ENCODE measurements around the gene TTC31. TPM values are rescaled to one million over a fixed set of nuclear protein-coding genes. Genes with fewer than 3 reads are reported as not detected.

Gene TTC31
- total and polyA plus RNA-seq, 2 experiments from 2014 or later = 15.9 to 20.4 TPM

- no peak overlapping the region for H2AFZ ChIP-seq
- H3K9me2 ChIP-seq (ENCODE audit: insufficient read depth) = no peaks in the 10 kb centered on the region
- DNase-seq = no peak
- no peak overlapping the region for H3K4me2 ChIP-seq (ENCODE audit: unreplicated experiment)
- H3K27ac ChIP-seq = no peak overlapping the region
- peaks cover 26% of the 10 kb centered on the region for H3F3A ChIP-seq (ENCODE audit: insufficient read depth)
- no peaks in the 10 kb centered on the region for H3K27me3 ChIP-seq (replicated peaks; ENCODE audit: insufficient read depth)
- peaks cover 11% of the 10 kb centered on the region for H3K4me1 ChIP-seq (ENCODE audit: insufficient read depth)
- H3K9me3 ChIP-seq (ENCODE audit: low read depth) = no peaks in the 10 kb centered on the region
- H3K79me2 ChIP-seq (ENCODE audit: insufficient read depth) = no peaks in the 10 kb centered on the region
- H4K20me1 ChIP-seq (ENCODE audit: insufficient read depth) = no peaks in the 10 kb centered on the region
- TF ChIP-seq EZH2phosphoT487 (IDR thresholded peaks at IDR 0.05; ENCODE audit: insufficient read depth, low read depth) (no peak), EZH2 (IDR thresholded peaks at IDR 0.05; ENCODE audit: insufficient read depth, poor library complexity, severe bottlenecking) (no peak)
- H3K9ac ChIP-seq = no peak overlapping the region
- no peak overlapping the region for H3K4me3 ChIP-seq
- 84 to 87% methylated on average over 7 of the region's 7 CpGs for WGBS, 2 experiments (ENCODE audit: low coverage in 1 of 2, low lambda C conversion rate in 2 of 2, missing lambda C conversion rate in 2 of 2)
- in situ Hi-C loops (cut with MboI) = no loop called here
- no peaks in the 10 kb centered on the region for H3K36me3 ChIP-seq (ENCODE audit: low read depth)
Observed at GRCh38 chr2:74538881-74539339, 56.0 kb downstream of the TTC31 start.

DNA sequence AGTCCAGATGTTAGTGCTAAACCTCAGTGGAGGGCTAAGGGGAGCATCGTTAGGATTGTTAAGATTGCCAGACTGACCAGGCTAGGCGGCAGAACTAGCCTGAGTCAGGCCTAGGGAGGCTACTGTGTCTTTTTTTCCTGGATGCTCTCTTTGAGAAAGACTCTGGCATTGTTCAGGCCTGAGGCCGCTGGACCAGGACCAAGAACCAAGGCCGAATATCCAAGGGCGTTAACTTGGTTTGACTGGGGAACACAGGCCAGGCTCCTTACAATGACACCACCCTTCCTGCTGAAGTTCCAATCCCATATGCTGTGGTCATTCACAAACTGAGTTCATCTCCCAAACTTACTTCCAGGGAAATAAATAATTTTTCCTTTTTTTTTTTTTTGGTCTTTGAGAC is 57.4 kb downstream of the TTC31 start:
- H3K27me3 ChIP-seq (replicated peaks; ENCODE audit: insufficient read depth) = no peaks in the 10 kb centered on the region
- peaks cover 11% of the 10 kb centered on the region for H3K4me1 ChIP-seq (ENCODE audit: insufficient read depth)
- peak overlapping the region; percentile 39 for H3K9ac ChIP-seq
- H3K9me3 ChIP-seq (ENCODE audit: low read depth) = no peaks in the 10 kb centered on the region
- no peak overlapping the region for H3K4me3 ChIP-seq
- no peaks in the 10 kb centered on the region for H3K36me3 ChIP-seq (ENCODE audit: low read depth)
- in situ Hi-C loops (cut with MboI) = no loop called here
- H3K79me2 ChIP-seq (ENCODE audit: insufficient read depth) = no peaks in the 10 kb centered on the region
- no peak overlapping the region; the same call in 1 of the 2 replicates for H2AFZ ChIP-seq
- WGBS, 2 experiments (ENCODE audit: low coverage in 1 of 2, low lambda C conversion rate in 2 of 2, missing lambda C conversion rate in 2 of 2) = 18 to 22% methylated on average over 5 of the region's 5 CpGs
- H3K27ac ChIP-seq = peak overlapping the region; percentile 67
- H3K4me2 ChIP-seq (ENCODE audit: unreplicated experiment) = no peak overlapping the region
- H4K20me1 ChIP-seq (ENCODE audit: insufficient read depth) = no peaks in the 10 kb centered on the region
- H3F3A ChIP-seq (ENCODE audit: insufficient read depth) = peaks cover 22% of the 10 kb centered on the region
- peak; percentile 86 for DNase-seq
- no peaks in the 10 kb centered on the region for H3K9me2 ChIP-seq (ENCODE audit: insufficient read depth)
- TF ChIP-seq EZH2 (IDR thresholded peaks at IDR 0.05; ENCODE audit: insufficient read depth, poor library complexity, severe bottlenecking) = no peak
- TF ChIP-seq EZH2phosphoT487 (IDR thresholded peaks at IDR 0.05; ENCODE audit: insufficient read depth, low read depth) = no peak

DNA sequence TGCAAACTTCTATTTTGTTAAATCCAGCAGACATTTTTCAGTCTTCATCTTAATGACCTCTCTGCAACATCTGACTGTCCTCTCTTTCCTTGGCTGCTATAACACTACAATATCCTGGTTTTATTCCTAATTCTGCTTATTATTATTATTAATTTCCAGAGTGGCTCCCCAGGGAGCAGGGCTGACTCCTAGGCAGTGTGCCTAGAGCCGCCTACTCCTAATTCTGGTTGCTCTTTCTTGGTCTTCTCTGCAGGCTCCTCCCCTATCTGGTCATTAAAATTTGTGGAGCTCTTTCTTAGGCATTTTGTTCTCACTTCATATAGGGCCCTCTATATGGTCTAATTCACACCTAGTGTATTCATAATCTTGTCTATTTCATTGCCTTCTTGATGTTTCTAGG is 60.1 kb downstream of the TTC31 start:
- Histone ChIP-seq H3K27ac (no peak overlapping the region), H3F3A (ENCODE audit: insufficient read depth) (peaks cover 19% of the 10 kb centered on the region; the same call in 1 of the 2 replicates), H3K4me2 (ENCODE audit: unreplicated experiment) (no peak overlapping the region), H3K27me3 (replicated peaks; ENCODE audit: insufficient read depth) (no peaks in the 10 kb centered on the region), H3K36me3 (ENCODE audit: low read depth) (no peaks in the 10 kb centered on the region), H3K9ac (no peak overlapping the region), H3K9me3 (ENCODE audit: low read depth) (no peaks in the 10 kb centered on the region), H4K20me1 (ENCODE audit: insufficient read depth) (no peaks in the 10 kb centered on the region), H2AFZ (no peak overlapping the region), H3K4me3 (no peak overlapping the region), H3K4me1 (ENCODE audit: insufficient read depth) (peaks cover 11% of the 10 kb centered on the region), H3K9me2 (ENCODE audit: insufficient read depth) (no peaks in the 10 kb centered on the region), H3K79me2 (ENCODE audit: insufficient read depth) (no peaks in the 10 kb centered on the region)
- TF ChIP-seq EZH2phosphoT487 (IDR thresholded peaks at IDR 0.05; ENCODE audit: insufficient read depth, low read depth) = no peak
- no peak for TF ChIP-seq EZH2 (IDR thresholded peaks at IDR 0.05; ENCODE audit: insufficient read depth, poor library complexity, severe bottlenecking)
- in situ Hi-C loops (cut with MboI) = no loop called here
- DNase-seq = peak; percentile 48
- WGBS, 2 experiments (ENCODE audit: low coverage in 1 of 2, low lambda C conversion rate in 2 of 2, missing lambda C conversion rate in 2 of 2) = 35 to 48% methylated on average over 1 of the region's 1 CpG

Other genes starting within 250 kb of the TTC31 start
- 0.32 and 0.38 TPM in 2 replicates for gene SLC4A5, start 139.7 kb upstream of the TTC31 start, total RNA-seq (2014; rRNA removed; shearing (Covaris generic))
- 0.35 TPM in 1 of 2 replicates, not detected in the other for gene SLC4A5, start 139.7 kb upstream of the TTC31 start, polyA plus RNA-seq (2016; fragmentation: Nextera tagmentation; extraction: Ambion mirVana)
- gene DCTN1, start 102.8 kb upstream of the TTC31 start, total RNA-seq (2014; rRNA removed; shearing (Covaris generic)) = 172 and 176 TPM in 2 replicates
- gene DCTN1, start 102.8 kb upstream of the TTC31 start, polyA plus RNA-seq (2016; fragmentation: Nextera tagmentation; extraction: Ambion mirVana) = 169 and 171 TPM in 2 replicates
- 1.6 and 3.5 TPM in 2 replicates for gene C2orf81, start 61.5 kb upstream of the TTC31 start, total RNA-seq (2014; rRNA removed; shearing (Covaris generic))
- 6.0 TPM in 2 replicates for gene C2orf81, start 61.5 kb upstream of the TTC31 start, polyA plus RNA-seq (2016; fragmentation: Nextera tagmentation; extraction: Ambion mirVana)
- 33.4 and 45.0 TPM in 2 replicates for gene WDR54, start 61.4 kb upstream of the TTC31 start, total RNA-seq (2014; rRNA removed; shearing (Covaris generic))
- 50.8 and 53.3 TPM in 2 replicates for gene WDR54, start 61.4 kb upstream of the TTC31 start, polyA plus RNA-seq (2016; fragmentation: Nextera tagmentation; extraction: Ambion mirVana)
- gene RTKN, start 41.1 kb upstream of the TTC31 start, total RNA-seq (2014; rRNA removed; shearing (Covaris generic)) = 13.5 and 17.5 TPM in 2 replicates
- 13.0 and 14.5 TPM in 2 replicates for gene RTKN, start 41.1 kb upstream of the TTC31 start, polyA plus RNA-seq (2016; fragmentation: Nextera tagmentation; extraction: Ambion mirVana)
- gene INO80B, start 28.0 kb upstream of the TTC31 start, total RNA-seq (2014; rRNA removed; shearing (Covaris generic)) = 10.9 and 32.5 TPM in 2 replicates
- 3.8 and 4.9 TPM in 2 replicates for gene INO80B, start 28.0 kb upstream of the TTC31 start, polyA plus RNA-seq (2016; fragmentation: Nextera tagmentation; extraction: Ambion mirVana)
- gene WBP1, start 24.6 kb upstream of the TTC31 start, total RNA-seq (2014; rRNA removed; shearing (Covaris generic)) = 37.9 and 58.7 TPM in 2 replicates
- 42.4 and 47.1 TPM in 2 replicates for gene WBP1, start 24.6 kb upstream of the TTC31 start, polyA plus RNA-seq (2016; fragmentation: Nextera tagmentation; extraction: Ambion mirVana)
- gene MOGS, start 17.7 kb upstream of the TTC31 start, total RNA-seq (2014; rRNA removed; shearing (Covaris generic)) = 55.7 and 58.6 TPM in 2 replicates
- 14.5 and 16.8 TPM in 2 replicates for gene MOGS, start 17.7 kb upstream of the TTC31 start, polyA plus RNA-seq (2016; fragmentation: Nextera tagmentation; extraction: Ambion mirVana)
- gene MRPL53, start 10.4 kb upstream of the TTC31 start, total RNA-seq (2014; rRNA removed; shearing (Covaris generic)) = 14.8 and 18.5 TPM in 2 replicates
- 69.2 and 71.0 TPM in 2 replicates for gene MRPL53, start 10.4 kb upstream of the TTC31 start, polyA plus RNA-seq (2016; fragmentation: Nextera tagmentation; extraction: Ambion mirVana)
- 5.1 and 12.8 TPM in 2 replicates for gene CCDC142, start 83 bp upstream of the TTC31 start, total RNA-seq (2014; rRNA removed; shearing (Covaris generic))
- gene CCDC142, start 83 bp upstream of the TTC31 start, polyA plus RNA-seq (2016; fragmentation: Nextera tagmentation; extraction: Ambion mirVana) = 6.4 and 6.8 TPM in 2 replicates
- gene LBX2, start 16.5 kb downstream of the TTC31 start, total RNA-seq (2014; rRNA removed; shearing (Covaris generic)) = 0.38 and 4.6 TPM in 2 replicates
- gene LBX2, start 16.5 kb downstream of the TTC31 start, polyA plus RNA-seq (2016; fragmentation: Nextera tagmentation; extraction: Ambion mirVana) = 0.87 and 1.1 TPM in 2 replicates
- gene PCGF1, start 24.6 kb downstream of the TTC31 start, total RNA-seq (2014; rRNA removed; shearing (Covaris generic)) = 15.6 and 24.1 TPM in 2 replicates
- 23.5 and 24.8 TPM in 2 replicates for gene PCGF1, start 24.6 kb downstream of the TTC31 start, polyA plus RNA-seq (2016; fragmentation: Nextera tagmentation; extraction: Ambion mirVana)
- gene TLX2, start 31.4 kb downstream of the TTC31 start, total RNA-seq (2014; rRNA removed; shearing (Covaris generic)) = not detected in 2 replicates
- gene TLX2, start 31.4 kb downstream of the TTC31 start, polyA plus RNA-seq (2016; fragmentation: Nextera tagmentation; extraction: Ambion mirVana) = not detected in 2 replicates
- not detected in 2 replicates for gene DQX1, start 43.1 kb downstream of the TTC31 start, total RNA-seq (2014; rRNA removed; shearing (Covaris generic))
- gene DQX1, start 43.1 kb downstream of the TTC31 start, polyA plus RNA-seq (2016; fragmentation: Nextera tagmentation; extraction: Ambion mirVana) = not detected in 2 replicates
- 114 and 119 TPM in 2 replicates for gene AUP1, start 46.6 kb downstream of the TTC31 start, total RNA-seq (2014; rRNA removed; shearing (Covaris generic))
- gene AUP1, start 46.6 kb downstream of the TTC31 start, polyA plus RNA-seq (2016; fragmentation: Nextera tagmentation; extraction: Ambion mirVana) = 119 and 122 TPM in 2 replicates
- gene HTRA2, start 46.9 kb downstream of the TTC31 start, total RNA-seq (2014; rRNA removed; shearing (Covaris generic)) = 23.0 and 35.2 TPM in 2 replicates
- 33.6 and 34.0 TPM in 2 replicates for gene HTRA2, start 46.9 kb downstream of the TTC31 start, polyA plus RNA-seq (2016; fragmentation: Nextera tagmentation; extraction: Ambion mirVana)
- gene LOXL3, start 70.9 kb downstream of the TTC31 start, total RNA-seq (2014; rRNA removed; shearing (Covaris generic)) = 52.4 and 56.9 TPM in 2 replicates
- 55.2 and 57.2 TPM in 2 replicates for gene LOXL3, start 70.9 kb downstream of the TTC31 start, polyA plus RNA-seq (2016; fragmentation: Nextera tagmentation; extraction: Ambion mirVana)
- 32.2 and 40.3 TPM in 2 replicates for gene DOK1, start 71.6 kb downstream of the TTC31 start, total RNA-seq (2014; rRNA removed; shearing (Covaris generic))
- 32.6 and 36.2 TPM in 2 replicates for gene DOK1, start 71.6 kb downstream of the TTC31 start, polyA plus RNA-seq (2016; fragmentation: Nextera tagmentation; extraction: Ambion mirVana)
- gene M1AP, start 165.2 kb downstream of the TTC31 start, total RNA-seq (2014; rRNA removed; shearing (Covaris generic)) = 0.25 and 1.5 TPM in 2 replicates
- gene M1AP, start 165.2 kb downstream of the TTC31 start, polyA plus RNA-seq (2016; fragmentation: Nextera tagmentation; extraction: Ambion mirVana) = 0.13 and 0.18 TPM in 2 replicates
- gene SEMA4F, start 171.2 kb downstream of the TTC31 start, total RNA-seq (2014; rRNA removed; shearing (Covaris generic)) = 4.2 and 15.6 TPM in 2 replicates
- 5.6 and 5.9 TPM in 2 replicates for gene SEMA4F, start 171.2 kb downstream of the TTC31 start, polyA plus RNA-seq (2016; fragmentation: Nextera tagmentation; extraction: Ambion mirVana)

Measured in GM23248 (cell line).